B cell (primary cell): ENCODE measurements around the gene TUBA3C. TPM values are rescaled to one million over a fixed set of nuclear protein-coding genes. Genes with fewer than 3 reads are reported as not detected.

Experiments
- ATAC-seq: fragments of 200-7000 bp; cut with Tn5 transposase; one replicate; pipeline ENCODE4 v1.10.0; 2021; ENCODE audit warnings: low read depth, mild to moderate bottlenecking, moderate number of reproducible peaks, moderate library complexity
- CTCF ChIA-PET: fragments of 350-600 bp; sonication (Branson Sonifier 250); formaldehyde crosslinking; loops from one replicate; lab custom pipeline; 2021; ENCODE audit warnings: antibody characterized with exemption, inconsistent platforms; lab: Charles Lee
- POLR2A ChIA-PET: fragments of 350-600 bp; sonication (Branson Sonifier 250); formaldehyde crosslinking; loops from one replicate; lab custom pipeline; 2021; ENCODE audit warnings: antibody characterized with exemption; lab: Charles Lee
- DNase-seq: peaks from one replicate; pipeline ENCODE4 v3.0.0; 2013
- H2AFZ ChIP-seq: 2 replicates; pipeline ENCODE4 v1.6.1; 2012; ENCODE audit warnings: mild to moderate bottlenecking, low read depth, low read length; ENCODE audit not compliant: insufficient read depth, poor library complexity, severe bottlenecking
- H3K27ac ChIP-seq, 2 donors: 1 replicate in 1 of 2; 2 replicates in 1 of 2; pipeline ENCODE4 v1.5.1; 2012 to 2013; ENCODE audit warnings: low read length in 2 of 2, mild to moderate bottlenecking in 2 of 2, moderate library complexity in 1 of 2
- H3K27me3 ChIP-seq, 4 experiments: fragments of 200-600 bp in 1 of 4; sonication (generic) in 1 of 4; replicated peaks in 1 of 4; 1 replicate in 2 of 4; 2 replicates in 2 of 4; pipeline versions ENCODE4 v1.6.1 to v1.7.0; 2013 to 2016; ENCODE audit warnings: low read length in 3 of 4, mild to moderate bottlenecking in 2 of 4, mixed read lengths in 1 of 4, moderate library complexity in 1 of 4; ENCODE audit not compliant: insufficient read depth in 4 of 4, control insufficient read depth in 3 of 4; ENCODE audit errors: control extremely low read depth in 1 of 4
- H3K36me3 ChIP-seq, 2 experiments: replicated peaks in 1 of 2; 1 replicate in 1 of 2; 2 replicates in 1 of 2; pipeline versions ENCODE4 v1.6.1 to v1.7.1; 2013; ENCODE audit warnings: low read length in 1 of 2; ENCODE audit not compliant: insufficient read depth in 2 of 2, control insufficient read depth in 1 of 2; ENCODE audit errors: control extremely low read depth in 1 of 2, extremely low read depth in 1 of 2
- H3K4me1 ChIP-seq, 2 donors: fragments of 200-600 bp in 1 of 2; sonication (generic) in 1 of 2; 1 replicate in 1 of 2; 2 replicates in 1 of 2; pipeline versions ENCODE4 v1.5.1 to v1.6.1; 2013 to 2017; ENCODE audit warnings: low read length in 2 of 2; ENCODE audit not compliant: control insufficient read depth in 2 of 2, insufficient read depth in 2 of 2
- H3K4me2 ChIP-seq: replicated peaks from 2 replicates; pipeline ENCODE3; 2012; ENCODE audit warnings: mild to moderate bottlenecking, low read depth, low read length; ENCODE audit not compliant: poor library complexity, severe bottlenecking
- H3K4me3 ChIP-seq, 5 experiments: fragments of 200-600 bp in 1 of 5; sonication (generic) in 1 of 5; 1 replicate in 3 of 5; 2 replicates in 2 of 5; pipeline versions ENCODE4 v1.5.1 to v1.7.0; 2011 to 2016; ENCODE audit warnings: low read length in 4 of 5, mild to moderate bottlenecking in 4 of 5, low read depth in 2 of 5, control low read depth in 1 of 5, moderate library complexity in 1 of 5; ENCODE audit not compliant: insufficient read depth in 1 of 5; ENCODE audit errors: control extremely low read depth in 1 of 5, extremely low read depth in 1 of 5
- H3K79me2 ChIP-seq: fragments of 200-600 bp; sonication (generic); one replicate; pipeline ENCODE4 v1.6.0; 2016; ENCODE audit warnings: low read length; ENCODE audit not compliant: control insufficient read depth, insufficient read depth
- H3K9ac ChIP-seq: fragments of 200-600 bp; sonication (generic); 2 replicates; pipeline ENCODE4 v1.6.1; 2017; ENCODE audit warnings: mild to moderate bottlenecking, low read length, moderate library complexity
- H3K9me3 ChIP-seq, 3 donors: one replicate each; pipeline versions ENCODE4 v1.6.1 to v1.7.1; 2013; ENCODE audit warnings: low read length in 2 of 3; ENCODE audit not compliant: control insufficient read depth in 2 of 3, insufficient read depth in 1 of 3; ENCODE audit errors: control extremely low read depth in 1 of 3
- H4K20me1 ChIP-seq: 2 replicates; pipeline ENCODE4 v1.6.0; 2012; ENCODE audit warnings: mild to moderate bottlenecking, low read length; ENCODE audit not compliant: insufficient read depth, control insufficient read depth, poor library complexity, severe bottlenecking
- H3K27ac Mint-ChIP-seq: one replicate; pipeline ENCODE4 v1.8.0; 2021; ENCODE audit warnings: mixed read lengths
- H3K27me3 Mint-ChIP-seq: one replicate; pipeline ENCODE4 v1.8.0; 2021; ENCODE audit warnings: mixed read lengths
- H3K4me1 Mint-ChIP-seq: one replicate; pipeline ENCODE4 v1.8.0; 2021; ENCODE audit warnings: mixed read lengths
- H3K4me3 Mint-ChIP-seq: one replicate; pipeline ENCODE4 v1.8.0; 2021; ENCODE audit warnings: mixed read lengths
- H3K9me3 Mint-ChIP-seq: one replicate; pipeline ENCODE4 v1.8.0; 2022; ENCODE audit warnings: mixed read lengths; ENCODE audit not compliant: insufficient read depth
- CTCF ChIP-seq: fragments of 200-600 bp; IDR thresholded peaks from one replicate; pipeline ENCODE4 v1.8.0; 2022; ENCODE audit warnings: antibody characterized with exemption, mild to moderate bottlenecking
- EZH2 ChIP-seq: IDR thresholded peaks from 2 replicates; pipeline ENCODE4 v1.6.1; 2012; ENCODE audit warnings: borderline replicate concordance, low read depth, mild to moderate bottlenecking, moderate library complexity, low read length; ENCODE audit not compliant: insufficient read depth, poor library complexity, severe bottlenecking
- WGBS: methylation state at CpG from one replicate; pipeline ENCODE4 v1.1.5; 2013; ENCODE audit warnings: missing lambda C conversion rate; ENCODE audit not compliant: insufficient coverage; 5-methylcytosine and 5-hydroxymethylcytosine counted together
- intact Hi-C: fragments of 100-400 bp; cut with micrococcal nuclease; formaldehyde crosslinking; loops from one replicate; pipeline ENCODE4 v1.10.0; 2022
- polyA plus RNA-seq: library from polyadenylated mRNA; depleted of rRNA; stranded (reverse); fragments of >200 nt; gene quantifications from 2 replicates; pipeline ENCODE4 v1.2.3, GENCODE V29; 2012
- total RNA-seq, 2 donors: library from RNA; stranded (reverse); fragments of 120-200 nt in 1 of 2; gene quantifications; 1 replicate in 1 of 2; 2 replicates in 1 of 2; pipeline versions ENCODE4 v1.2.3 to v1.2.4, GENCODE V29; 2013 to 2022

TUBA3C gene
- total and polyA plus RNA-seq, 2 donors (not counting 1 experiment from before 2014, with no cell fraction given) = not detected

- Histone ChIP-seq H3K79me2 (no peaks in the 10 kb centered on the region), H3K27me3 (no peaks in the 10 kb centered on the region), H3K36me3 (no peaks in the 10 kb centered on the region), H3K9ac (no peak overlapping the region), H3K4me1 (no peaks in the 10 kb centered on the region), H3K9me3 (peaks cover 0 to 51% (median 0%) of the 10 kb centered on the region in 3 donors), H3K27ac (no peak overlapping the region), H3K4me3 (no peak overlapping the region), H2AFZ (no peak overlapping the region), H3K4me2 (no peak overlapping the region), H4K20me1 (no peaks in the 10 kb centered on the region)
- WGBS = 75% methylated on average over 5 of the region's 5 CpGs
- ChIA-PET POLR2A (no interaction called here), CTCF (no interaction called here)
- DNase-seq = peak; percentile 0
- H3K27me3 Mint-ChIP-seq = no peaks in the 10 kb centered on the region
- H3K4me3 Mint-ChIP-seq = no peak overlapping the region
- intact Hi-C loops = no loop called here
- ATAC-seq = no peak
- H3K27ac Mint-ChIP-seq = no peak overlapping the region
- H3K9me3 Mint-ChIP-seq = peaks cover 8% of the 10 kb centered on the region
- H3K4me1 Mint-ChIP-seq = no peaks in the 10 kb centered on the region
- no peak for TF ChIP-seq EZH2
- TF ChIP-seq CTCF = no peak
Observed at GRCh38 chr13:19161308-19161707, 20.3 kb downstream of the TUBA3C start.

DNA sequence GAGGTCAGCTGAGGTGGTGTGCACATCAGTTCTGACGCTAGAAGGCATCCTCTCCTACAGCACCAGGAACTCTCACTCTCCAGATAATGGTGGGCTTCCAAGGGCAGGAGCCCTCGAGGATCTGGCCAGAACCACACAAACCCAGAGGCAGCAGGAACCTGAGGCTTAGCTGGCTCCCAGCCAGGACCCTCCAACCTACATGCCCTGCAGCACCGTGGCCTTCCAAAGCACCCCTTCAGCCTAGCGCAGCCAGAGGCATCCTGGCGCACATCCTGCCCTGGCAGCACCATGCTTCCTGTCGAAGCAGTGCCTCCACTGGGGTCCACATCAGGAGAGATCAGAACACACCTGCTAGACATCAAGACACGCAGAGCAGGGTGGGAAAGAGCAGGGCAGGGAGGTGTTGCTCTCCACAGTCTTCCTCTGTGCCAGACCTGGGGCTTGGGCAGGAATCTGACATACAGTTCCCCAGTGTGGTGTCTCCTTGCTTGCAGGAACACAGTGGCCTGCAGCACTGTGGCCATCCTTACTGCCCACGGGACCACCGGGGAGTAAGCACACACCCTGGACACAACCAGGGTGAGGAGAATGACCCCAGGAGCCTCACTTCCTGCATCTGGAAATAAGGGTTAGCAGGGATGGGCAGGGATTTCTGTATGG lies 21.7 kb downstream of the TUBA3C start:
- peaks cover 5% of the 10 kb centered on the region for H3K9me3 Mint-ChIP-seq
- H3K4me1 Mint-ChIP-seq = no peaks in the 10 kb centered on the region
- no peaks in the 10 kb centered on the region for H4K20me1 ChIP-seq
- intact Hi-C loops = no loop called here
- H3K27me3 ChIP-seq = no peaks in the 10 kb centered on the region
- no peak overlapping the region for H3K4me3 ChIP-seq
- peak; percentile 2 for DNase-seq
- TF ChIP-seq CTCF = no peak
- TF ChIP-seq EZH2 = no peak
- no peak overlapping the region for H2AFZ ChIP-seq
- H3K9ac ChIP-seq = no peak overlapping the region
- H3K27ac Mint-ChIP-seq = no peak overlapping the region
- no peaks in the 10 kb centered on the region for H3K4me1 ChIP-seq
- no peaks in the 10 kb centered on the region for H3K27me3 Mint-ChIP-seq
- WGBS = 71% methylated on average over 9 of the region's 9 CpGs
- H3K4me2 ChIP-seq = no peak overlapping the region
- no peak overlapping the region for H3K4me3 Mint-ChIP-seq
- POLR2A ChIA-PET = no interaction called here
- CTCF ChIA-PET = no interaction called here
- H3K36me3 ChIP-seq = no peaks in the 10 kb centered on the region
- peaks cover 0 to 57% (median 0%) of the 10 kb centered on the region in 3 donors for H3K9me3 ChIP-seq
- ATAC-seq = no peak
- no peaks in the 10 kb centered on the region for H3K79me2 ChIP-seq
- no peak overlapping the region for H3K27ac ChIP-seq
